GM21619 (cell line): ENCODE results near the gene NAT14.
"Not testable (repeated sequence)": the region's sequence is repeated elsewhere in the genome, so short reads cannot be mapped to it uniquely, and the experiment has no call there.

Experiments
- ATAC-seq: cut with Tn5 transposase; IDR thresholded peaks from one replicate; pipeline ENCODE4 v1.9.1; 2021; ENCODE audit not compliant: unreplicated experiment

NAT14 gene

DNA sequence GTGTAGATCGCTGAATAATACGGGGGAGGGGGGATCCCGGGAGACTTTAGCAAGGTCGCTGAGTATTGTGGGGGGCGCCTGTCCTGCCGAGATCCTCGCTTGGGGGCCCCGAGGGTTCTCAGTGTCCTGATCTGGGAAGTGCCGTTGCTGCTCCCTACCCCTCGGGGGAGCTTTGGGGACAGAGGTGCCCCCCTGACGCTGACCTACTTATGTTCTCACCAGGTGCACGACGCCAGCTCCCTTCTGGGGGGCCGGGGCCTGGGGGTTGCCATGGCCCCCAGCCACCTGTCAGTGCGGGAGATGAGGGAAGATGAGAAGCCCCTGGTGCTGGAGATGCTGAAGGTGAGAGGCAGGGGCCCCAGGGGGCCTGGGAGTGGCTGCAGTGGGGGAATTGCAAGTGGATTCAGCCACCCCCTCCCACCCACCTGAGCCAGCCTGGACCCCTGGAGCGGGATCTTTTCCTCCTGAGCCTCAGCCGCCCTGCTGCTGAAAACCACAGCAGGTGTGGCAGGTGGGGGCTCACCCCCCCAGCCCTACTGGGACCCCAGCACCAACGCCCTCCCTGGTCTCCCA is 537 bp downstream of the NAT14 start:
- ATAC-seq, result no peak

DNA sequence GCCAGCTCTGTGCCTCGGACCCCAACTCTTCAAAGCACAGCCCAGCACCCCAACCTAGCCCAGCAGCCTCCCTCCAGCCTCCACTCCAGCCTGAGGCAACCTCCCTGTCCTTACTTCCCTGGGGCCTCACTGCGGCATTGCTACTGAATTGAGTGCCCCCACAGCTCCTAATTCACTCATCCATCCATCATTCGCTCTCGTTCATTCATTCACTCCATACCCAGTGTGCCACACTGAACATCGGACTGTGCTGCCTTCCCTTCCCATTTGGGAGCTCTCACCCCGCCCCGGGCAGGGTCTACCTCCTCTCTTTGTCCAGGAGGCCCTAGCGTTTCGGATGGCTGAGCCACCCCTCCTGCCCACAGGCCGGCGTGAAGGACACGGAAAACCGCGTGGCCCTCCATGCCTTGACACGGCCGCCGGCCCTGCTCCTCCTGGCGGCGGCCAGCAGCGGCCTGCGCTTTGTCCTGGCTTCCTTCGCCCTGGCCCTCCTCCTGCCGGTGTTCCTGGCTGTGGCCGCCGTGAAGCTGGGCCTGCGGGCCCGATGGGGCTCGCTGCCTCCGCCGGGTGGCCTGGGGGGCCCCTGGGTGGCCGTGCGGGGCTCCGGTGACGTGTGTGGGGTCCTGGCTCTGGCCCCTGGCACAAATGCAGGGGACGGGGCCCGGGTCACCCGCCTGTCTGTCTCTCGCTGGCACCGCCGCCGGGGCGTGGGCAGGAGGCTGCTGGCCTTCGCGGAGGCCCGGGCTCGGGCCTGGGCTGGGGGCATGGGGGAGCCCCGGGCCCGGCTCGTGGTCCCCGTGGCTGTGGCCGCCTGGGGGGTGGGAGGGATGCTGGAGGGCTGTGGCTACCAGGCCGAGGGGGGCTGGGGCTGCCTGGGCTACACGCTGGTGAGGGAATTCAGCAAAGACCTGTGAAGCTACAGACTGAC is 1.3 kb downstream of the NAT14 start:
- ATAC-seq, result no peak

DNA sequence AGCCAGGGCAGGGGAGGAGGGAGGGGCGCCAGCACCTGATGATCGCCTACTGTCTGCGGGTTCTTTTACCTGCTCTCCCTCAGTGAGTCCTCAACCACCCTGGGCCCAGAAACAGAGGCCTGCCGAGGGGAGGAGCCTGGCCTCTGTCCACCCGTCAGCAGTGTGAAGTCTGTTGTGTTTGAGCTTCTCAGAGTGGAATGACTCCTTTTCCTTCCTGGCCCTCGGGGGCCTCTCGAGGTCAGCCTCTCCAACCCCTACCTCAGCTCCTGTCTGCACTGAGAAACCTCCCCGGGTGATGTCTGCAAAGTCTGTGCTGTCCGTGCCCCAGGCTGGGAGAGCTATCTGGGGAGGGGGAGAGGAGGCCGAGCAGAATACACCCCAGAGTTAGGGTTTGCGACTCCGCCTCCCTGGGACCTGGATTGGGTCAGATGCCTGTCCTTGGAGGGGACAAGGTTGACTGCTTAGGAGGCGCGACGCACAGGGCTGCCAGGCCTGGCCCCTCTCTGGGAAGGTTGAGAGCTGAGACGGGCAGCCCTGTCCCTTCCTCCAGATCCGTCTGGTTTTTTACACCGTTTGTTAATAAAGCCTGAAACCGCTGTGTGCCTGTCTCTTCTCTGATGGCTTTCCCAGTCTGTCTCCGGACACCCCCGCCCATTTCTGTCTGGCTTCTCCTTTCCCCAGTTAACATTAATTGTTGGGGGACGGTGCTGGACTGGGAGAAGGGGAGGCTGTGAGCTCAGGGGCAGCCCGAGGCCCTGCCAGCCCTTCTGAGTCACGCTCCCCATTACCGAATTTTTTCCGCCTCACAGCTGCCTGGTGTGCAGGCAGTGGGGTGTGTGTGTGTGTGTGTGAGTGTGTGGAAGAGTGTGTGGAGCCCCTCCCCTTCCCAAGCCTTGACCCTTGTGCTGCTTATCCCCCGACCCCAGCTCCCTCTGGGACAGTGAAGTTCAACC is 2.3 kb downstream of the NAT14 start:
- no peak for ATAC-seq

DNA sequence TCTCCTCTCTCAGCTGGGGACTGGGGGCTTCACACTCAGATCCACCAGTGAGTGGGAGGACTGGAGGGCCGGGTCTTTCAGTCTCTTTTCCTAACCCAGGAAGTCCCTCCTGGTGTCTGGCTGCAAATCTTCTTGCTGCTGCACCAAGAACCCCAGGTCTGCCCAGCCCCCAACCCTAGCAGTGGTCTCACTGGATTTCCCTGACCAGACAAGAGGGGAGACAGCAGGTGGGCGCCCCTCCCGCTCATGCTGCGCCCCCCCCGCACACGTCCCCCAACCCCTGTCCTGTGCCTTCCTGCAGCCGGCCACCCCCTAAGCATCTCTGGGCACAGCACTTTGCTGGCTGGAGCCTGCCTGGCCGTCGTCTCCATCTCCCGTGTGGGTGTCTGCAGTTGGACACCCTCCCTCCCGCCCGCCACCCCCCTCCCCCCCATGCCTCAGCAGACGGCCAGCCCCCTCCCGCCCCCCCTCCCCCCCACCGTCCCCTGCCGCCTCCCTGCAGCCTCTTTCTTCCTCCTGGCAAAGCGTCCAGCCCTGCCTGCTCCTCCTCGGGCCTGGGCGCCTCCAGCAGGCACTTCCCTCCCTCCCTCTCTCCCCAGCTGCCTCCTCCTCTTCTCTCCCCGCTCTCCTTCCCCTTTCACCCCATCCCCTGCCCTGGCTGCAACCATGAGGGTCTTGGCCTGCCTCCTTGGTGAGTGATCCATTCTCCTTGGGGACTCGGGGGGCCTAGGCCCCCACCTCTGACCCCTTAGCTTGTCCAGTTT is 3.1 kb downstream of the NAT14 start, which contains the start of gene SSC5D:
Gene SSC5D, plus strand, starts transcription at position 513 of the 764 bp plus-strand sequence. Its CDS starts 154 bp downstream, at position 667.
- no peak for ATAC-seq

DNA sequence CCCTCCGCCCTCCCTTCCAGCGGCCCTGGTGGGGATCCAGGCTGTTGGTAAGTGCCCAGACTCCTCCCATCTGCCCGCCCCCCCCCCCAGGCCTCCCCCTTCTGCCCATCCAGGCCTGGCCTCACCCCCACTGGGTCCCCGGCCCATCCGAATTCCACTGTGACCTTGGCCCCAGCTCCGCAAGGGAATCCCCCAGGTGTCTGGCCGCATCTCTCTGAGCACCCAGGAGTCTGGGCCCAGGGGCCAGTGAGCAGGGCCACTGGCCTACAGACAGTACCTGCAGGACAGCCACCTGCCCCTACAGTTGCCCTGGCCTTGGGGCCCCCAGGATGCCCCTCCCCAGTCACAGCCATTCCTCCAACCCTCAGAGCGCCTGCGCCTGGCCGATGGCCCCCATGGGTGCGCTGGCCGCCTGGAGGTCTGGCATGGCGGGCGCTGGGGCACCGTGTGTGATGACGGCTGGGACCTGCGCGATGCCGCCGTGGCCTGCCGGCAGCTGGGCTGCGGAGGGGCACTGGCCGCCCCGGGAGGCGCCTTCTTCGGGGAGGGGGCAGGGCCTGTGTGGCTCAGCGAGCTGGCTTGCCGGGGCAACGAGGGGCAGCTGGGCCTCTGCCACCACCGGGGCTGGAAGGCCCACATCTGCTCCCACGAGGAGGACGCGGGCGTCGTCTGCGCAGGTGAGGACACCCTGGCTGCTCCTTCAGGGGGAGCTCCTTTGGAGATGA is 4.2 kb downstream of the NAT14 start:
- no peak for ATAC-seq

DNA sequence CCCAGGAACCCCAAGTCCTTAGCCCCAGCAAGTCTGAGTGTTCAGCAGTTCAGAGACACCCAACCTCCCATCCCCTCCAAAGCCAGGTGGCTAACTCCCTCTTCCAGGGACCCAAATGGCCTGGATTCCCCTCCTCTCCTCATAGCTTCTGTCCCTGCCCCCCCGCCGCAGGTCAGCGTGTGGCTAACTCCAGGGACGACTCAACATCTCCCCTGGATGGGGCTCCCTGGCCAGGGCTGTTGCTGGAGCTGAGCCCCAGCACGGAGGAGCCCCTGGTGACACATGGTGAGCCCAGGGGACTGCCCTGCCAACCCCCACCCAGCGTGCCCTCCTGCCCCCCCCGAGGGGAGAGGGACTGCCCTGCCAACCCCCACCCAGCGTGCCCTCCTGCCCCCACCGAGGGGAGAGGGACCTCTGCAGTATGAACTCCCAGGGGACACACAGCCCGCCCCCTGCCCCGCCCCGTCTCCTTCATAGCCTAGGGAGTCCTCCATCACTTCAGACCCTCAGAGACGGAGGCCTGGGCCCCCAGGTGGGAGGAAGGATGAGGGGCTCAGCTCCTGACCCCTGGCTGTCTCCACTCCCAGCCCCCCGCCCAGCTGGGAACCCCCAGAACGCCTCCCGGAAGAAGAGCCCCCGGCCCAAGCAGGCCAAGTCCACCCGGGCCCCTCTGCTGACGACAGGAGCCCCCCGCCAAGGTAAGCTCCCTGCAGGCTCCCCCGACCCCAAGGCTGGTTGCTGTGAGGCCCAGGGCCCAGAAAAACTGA is 4.9 kb downstream of the NAT14 start:
- no peak for ATAC-seq

DNA sequence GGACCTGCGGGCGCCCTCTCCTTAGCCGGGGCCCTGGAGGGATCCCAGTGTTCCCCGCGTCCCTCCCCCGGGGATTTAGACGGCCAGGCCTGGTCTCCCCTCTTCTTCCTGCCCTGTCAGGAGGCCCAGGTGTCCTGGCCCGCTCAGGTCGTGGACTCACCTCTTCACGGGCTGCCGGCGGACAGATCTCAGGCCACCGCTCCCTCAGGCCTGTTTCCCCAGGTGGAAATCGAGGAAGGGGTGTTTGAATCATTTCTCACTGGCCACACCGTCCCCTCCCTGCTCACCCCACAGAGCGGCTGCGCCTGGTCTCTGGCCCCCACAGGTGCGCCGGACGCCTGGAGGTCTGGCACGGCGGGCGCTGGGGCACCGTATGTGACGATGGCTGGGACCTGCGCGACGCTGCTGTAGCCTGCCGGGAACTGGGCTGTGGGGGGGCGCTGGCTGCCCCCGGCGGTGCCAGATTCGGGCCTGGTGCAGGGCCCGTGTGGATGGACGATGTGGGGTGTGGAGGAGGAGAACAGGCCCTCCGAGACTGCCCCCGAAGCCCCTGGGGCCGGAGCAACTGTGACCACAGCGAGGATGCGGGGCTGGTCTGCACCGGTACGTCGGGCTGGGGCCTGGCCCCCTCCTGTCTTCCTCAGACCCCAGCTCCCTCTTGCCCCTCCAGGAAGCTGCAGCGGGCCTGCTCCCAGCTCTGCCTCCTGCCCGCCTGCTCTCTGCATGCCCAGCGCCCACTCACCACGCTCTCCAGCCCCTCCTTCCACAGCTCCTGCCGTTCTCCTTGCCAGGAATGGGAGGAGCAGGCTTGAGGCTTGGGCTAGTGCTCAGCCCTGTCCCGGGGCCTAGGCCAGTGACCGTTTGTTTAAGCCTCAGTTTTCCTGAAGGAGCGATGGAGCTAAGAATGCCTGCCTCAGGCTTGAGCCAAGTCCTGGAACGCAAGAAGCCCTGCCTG is 5.8 kb downstream of the NAT14 start:
- no peak for ATAC-seq

DNA sequence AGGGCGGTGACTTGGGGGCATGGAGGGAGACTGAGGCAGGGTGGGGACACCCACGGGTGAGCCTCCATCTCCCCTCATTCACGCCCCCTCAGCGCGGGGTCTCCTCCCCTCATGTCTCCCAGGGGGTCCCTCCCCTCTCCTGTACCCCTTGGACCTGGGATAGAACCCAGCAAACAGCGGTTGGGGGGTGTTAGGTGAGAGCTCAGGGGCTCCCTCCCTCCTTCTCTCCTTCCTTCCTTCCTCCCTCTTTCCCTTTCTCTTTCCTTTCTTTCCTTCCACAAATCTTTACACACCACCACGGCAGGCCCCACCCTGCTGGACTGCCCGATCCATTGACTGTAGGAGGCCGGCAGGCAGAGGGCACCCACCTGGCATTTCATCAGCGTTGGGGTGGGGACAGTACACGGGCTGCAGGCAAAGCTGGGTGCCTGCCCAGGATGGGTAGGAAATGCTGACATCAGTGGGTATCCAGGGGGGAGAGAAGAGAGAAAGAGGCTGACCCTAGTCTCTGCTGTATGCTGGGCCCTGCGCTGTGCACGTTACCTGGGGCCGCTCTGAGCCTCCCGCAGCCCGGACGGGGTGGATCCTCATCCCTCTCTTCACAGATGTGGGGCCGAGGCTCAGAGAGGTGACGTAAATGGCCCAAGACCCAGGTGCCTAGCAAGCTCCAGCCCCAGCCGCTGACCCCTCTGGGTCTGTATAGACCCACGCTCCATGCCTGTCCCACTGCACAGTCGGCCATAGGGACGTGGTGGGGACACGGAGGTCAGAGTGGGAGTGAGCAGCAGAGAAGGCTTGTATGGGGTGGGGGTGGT is 6.8 kb downstream of the NAT14 start:
- no peak for ATAC-seq

DNA sequence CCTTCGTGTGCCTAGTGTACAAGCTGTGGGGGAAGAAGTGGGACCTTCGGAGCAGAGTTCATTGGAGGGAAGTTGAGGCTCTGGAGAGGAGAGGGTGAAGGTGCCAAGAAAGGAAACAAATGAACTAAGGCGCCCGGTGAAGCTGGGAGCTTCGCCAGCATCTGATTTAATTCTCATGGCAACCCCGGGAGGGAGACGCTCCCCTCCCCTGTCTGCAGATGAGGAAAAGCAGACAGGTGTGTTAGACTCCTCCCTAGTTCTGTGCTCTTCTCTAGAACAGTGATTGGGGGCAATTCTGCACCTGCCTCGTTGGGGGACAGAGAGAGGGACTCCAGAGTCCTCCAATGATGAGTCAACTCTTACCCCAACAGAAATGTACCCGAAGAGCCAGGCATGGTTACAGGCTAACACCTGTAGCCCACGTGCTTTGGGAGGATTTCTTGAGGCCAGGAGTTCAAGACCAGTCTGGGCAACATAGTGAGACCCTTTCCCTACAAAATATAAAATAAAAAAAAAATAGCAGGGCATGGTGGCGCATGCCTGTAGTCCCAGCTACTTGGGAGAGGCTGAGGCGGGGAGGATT is 7.5 kb downstream of the NAT14 start:
- ATAC-seq, result no peak

DNA sequence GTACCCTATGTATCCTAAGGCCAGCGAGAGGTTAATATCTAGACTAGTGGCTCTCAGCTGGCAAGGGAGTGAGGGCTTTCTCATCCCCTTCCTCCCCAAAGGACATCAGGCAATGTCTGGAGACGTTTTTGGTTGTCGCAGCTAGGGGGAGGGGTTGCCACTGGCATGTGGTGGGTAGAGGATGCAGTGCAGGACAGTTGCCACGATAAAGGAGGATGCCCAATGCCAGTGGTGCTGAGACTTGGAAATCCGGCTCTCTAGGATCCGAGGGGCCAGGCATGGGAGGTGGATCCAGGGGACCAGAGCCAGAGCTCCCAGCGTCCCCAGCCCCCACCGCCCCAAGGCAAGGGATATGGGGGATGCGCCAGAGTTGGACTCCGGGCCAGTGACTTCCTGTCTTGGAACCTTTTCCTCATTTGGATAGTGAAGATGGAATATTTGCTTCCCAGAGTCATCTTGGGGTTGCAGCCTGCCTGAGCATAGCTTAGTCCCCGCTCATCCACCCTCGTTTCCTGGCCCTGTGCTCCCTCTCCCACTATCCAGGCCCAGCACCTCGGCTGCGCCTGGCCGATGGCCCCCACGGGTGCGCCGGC is 8.2 kb downstream of the NAT14 start:
- no peak for ATAC-seq

DNA sequence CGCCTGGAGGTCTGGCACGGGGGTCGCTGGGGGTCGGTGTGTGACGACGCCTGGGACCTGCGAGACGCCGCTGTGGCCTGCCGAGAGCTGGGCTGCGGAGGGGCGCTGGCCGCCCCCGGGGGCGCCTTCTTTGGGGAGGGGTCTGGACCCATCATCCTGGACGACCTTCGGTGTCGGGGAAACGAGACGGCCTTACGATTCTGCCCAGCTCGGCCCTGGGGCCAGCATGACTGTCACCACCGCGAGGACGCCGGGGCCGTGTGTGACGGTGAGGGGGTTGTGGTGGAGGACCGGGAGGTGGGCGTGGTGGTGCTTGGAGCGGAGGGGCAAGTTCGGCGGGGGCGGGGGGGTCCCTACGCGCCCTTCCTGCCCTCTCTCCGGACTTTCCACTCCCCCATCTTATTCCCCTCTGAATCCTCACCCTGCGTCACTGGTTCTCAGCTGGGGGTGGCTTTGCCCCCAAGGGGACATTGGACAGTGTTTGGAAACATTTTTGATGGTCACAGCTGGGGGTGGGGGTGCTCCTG is 8.7 kb downstream of the NAT14 start:
- no peak for ATAC-seq

DNA sequence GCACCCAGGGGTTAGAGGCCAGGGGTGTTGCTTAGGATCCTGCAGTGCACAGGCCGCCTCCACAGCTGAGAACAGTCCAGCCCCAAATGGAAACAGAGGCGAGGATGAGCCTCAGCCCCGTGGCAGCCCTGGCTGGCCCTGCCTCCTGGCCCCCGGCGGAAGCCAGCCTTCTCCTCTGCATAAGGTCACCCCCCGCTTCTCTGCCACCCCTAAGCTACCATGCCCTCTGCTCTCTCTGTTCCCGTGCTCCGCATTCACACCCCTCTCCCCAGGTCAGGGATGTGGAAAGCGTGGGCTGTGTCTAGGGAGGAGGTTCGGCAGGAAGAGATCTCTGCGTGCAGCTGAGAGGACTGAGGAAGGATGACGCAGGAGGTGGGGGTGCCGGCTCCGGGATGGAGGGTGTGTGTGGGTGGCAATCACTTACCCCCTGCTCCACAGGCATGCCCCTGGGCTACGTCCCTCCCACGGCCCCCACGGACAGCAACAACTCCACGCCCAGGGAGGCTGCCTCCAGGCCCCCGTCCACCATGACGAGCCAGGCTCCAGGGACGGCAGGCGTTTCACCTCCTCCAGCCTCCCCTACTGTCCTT is 9.3 kb downstream of the NAT14 start:
- no peak for ATAC-seq

DNA sequence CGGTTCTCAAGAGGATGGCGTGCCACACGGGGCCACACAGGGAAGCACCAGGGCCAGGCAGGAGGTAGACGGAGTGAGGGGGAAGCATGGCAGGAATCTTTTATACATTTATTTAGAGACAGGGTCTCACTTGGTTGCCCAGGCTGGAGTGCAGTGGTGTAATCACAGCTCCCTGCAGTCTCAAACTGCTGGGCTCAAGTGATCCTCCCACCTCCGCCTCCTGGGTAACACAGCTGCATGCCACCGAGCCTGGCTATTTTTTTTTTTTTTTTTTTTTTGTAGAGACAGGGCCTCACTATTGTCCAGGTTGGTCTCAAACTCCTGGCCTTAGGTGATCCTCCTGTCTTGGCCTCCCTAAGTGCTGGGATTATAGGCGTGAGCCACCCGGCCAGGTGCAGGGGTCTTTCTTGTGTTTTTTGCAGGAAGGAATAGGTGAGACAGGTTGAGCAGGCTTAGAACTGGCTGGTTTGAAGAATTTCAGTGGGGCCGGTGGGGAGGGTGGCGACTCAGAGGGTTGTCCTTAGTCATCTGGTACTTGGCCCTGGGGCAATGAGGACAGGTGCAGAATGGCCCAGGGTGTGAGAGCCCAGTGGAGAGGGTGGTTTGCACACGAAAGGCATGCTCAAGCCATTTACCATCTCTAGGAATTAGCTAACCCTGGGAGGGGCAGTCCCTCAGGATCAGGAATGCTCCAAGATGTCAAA is 10.8 kb downstream of the NAT14 start:
- no peak for ATAC-seq

DNA sequence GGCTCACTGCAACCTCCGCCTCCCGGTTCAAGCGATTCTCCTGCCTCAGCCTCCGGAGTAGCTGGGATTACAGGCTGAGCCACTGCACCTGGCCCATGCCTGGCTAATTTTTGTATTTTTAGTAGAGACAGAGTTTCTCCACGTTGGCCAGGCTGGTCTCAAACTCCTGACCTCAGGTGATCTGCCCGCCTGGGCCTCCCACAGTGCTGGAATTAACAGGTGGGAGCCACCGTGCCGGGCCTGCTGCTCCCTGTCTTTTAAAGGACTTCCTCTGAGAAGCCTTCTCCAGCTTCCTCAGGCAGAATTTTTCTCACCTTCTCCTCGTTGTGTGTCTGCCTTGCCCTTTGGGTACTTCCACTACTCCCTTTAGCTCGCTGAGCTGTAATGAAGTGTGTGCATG is 11.8 kb downstream of the NAT14 start:
- ATAC-seq, result not testable (repeated sequence)

DNA sequence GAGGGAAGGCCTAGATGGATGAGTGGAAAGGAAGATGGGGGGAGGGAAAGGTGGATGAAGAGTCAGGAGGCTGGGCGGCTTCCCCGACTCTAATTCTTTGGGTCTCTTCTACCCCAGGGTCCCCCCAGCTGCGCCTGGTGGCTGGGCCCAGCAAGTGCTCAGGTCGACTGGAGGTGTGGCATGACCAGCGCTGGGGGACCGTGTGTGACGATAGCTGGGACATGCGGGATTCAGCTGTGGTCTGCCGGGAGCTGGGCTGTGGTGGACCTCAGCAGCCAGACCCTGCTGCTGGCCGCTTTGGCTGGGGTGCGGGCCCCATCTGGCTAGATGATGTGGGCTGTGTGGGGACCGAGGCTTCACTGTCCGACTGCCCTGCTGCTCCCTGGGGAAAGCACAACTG is 12.8 kb downstream of the NAT14 start:
- ATAC-seq, result no peak
